AG09319 (cell line): Measurements from ENCODE around the gene CACNA2D2.

Source experiments
- DNase-seq: peaks from one replicate; pipeline ENCODE4 v3.0.0-alpha.2; 2010; ENCODE audit warnings: low read depth; ENCODE audit errors: extremely low read depth
- CTCF ChIP-seq: IDR thresholded peaks from 2 replicates; pipeline ENCODE4 v1.5.1; 2011; ENCODE audit warnings: low read depth, mild to moderate bottlenecking, inconsistent platforms, low read length, moderate library complexity

The CACNA2D2 gene

GRCh38 chr3:50375258-50375931, 128.0 kb downstream of the CACNA2D2 start:
- DNase-seq = no peak
- no peak for TF ChIP-seq CTCF

- TF ChIP-seq CTCF = no peak
- DNase-seq = no peak
These were observed 128.8 kb downstream of the CACNA2D2 start for GRCh38 chr3:50374363-50375257.

GRCh38 chr3:50373146-50374051, 130.0 kb downstream of the CACNA2D2 start:
- no peak for TF ChIP-seq CTCF
- no peak for DNase-seq

GRCh38 chr3:50372349-50372748, 131.1 kb downstream of the CACNA2D2 start:
- DNase-seq = no peak
- no peak for TF ChIP-seq CTCF

- TF ChIP-seq CTCF = no peak
- DNase-seq = no peak
These were observed 132.2 kb downstream of the CACNA2D2 start for GRCh38 chr3:50371133-50371685.

GRCh38 chr3:50370594-50370993, 132.8 kb downstream of the CACNA2D2 start:
- peak; percentile 3; the same call in 1 of the 2 replicates for TF ChIP-seq CTCF
- no peak for DNase-seq
